GM12864 (cell line): Measurements from ENCODE around the gene TSGA10.

Source experiments
- DNase-seq: peaks from one replicate; pipeline ENCODE4 v3.0.0-alpha.2; 2011; ENCODE audit warnings: low read depth
- H3K4me3 ChIP-seq: 2 replicates; pipeline ENCODE4 v1.5.1; 2011; ENCODE audit warnings: mild to moderate bottlenecking, low read depth, low read length, control low read depth
- TF ChIP-seq, protein P1 (sequence below): IDR thresholded peaks from 2 replicates; pipeline ENCODE4 v1.5.1; 2011; ENCODE audit warnings: low read depth, mild to moderate bottlenecking, moderate library complexity, low read length, control low read depth, inconsistent platforms; ENCODE audit errors: missing control alignments

Gene TSGA10

DNA sequence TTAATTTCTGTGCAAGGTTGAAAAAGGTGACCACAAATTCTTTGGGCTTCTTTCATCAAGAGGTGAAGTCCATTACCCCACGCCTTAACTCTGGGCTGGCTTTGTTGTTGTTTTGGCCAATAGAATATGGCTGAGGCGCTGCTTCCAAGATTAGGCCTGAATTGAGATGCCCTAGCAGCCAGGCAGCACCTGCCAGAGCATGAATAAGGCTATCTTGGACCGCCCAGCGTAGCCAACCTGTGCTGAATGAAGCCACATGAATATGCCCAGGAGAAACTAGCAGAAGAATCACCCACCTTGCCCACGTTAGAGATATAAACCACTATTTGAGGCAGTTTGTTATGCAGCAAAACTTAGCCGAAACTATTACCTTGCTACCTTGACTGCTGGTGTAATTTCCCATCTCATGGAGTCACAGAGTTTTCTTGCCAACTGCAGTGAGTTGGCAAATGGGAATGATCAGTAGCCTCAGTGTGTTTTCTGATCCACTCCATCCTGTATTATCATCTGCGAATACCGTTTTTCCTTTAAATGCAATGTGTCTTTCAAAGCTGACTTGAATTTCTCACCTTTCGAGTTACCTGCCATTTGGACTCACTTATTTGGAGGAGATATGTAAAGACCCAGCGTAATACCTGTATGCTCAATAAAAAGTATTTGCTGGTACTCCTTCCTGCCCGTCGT, 679 bp downstream of the TSGA10 start:
- TF ChIP-seq, protein P1, sequence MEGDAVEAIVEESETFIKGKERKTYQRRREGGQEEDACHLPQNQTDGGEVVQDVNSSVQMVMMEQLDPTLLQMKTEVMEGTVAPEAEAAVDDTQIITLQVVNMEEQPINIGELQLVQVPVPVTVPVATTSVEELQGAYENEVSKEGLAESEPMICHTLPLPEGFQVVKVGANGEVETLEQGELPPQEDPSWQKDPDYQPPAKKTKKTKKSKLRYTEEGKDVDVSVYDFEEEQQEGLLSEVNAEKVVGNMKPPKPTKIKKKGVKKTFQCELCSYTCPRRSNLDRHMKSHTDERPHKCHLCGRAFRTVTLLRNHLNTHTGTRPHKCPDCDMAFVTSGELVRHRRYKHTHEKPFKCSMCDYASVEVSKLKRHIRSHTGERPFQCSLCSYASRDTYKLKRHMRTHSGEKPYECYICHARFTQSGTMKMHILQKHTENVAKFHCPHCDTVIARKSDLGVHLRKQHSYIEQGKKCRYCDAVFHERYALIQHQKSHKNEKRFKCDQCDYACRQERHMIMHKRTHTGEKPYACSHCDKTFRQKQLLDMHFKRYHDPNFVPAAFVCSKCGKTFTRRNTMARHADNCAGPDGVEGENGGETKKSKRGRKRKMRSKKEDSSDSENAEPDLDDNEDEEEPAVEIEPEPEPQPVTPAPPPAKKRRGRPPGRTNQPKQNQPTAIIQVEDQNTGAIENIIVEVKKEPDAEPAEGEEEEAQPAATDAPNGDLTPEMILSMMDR, result no peak
- peak overlapping the region; percentile 70 for H3K4me3 ChIP-seq
- no peak for DNase-seq

DNA sequence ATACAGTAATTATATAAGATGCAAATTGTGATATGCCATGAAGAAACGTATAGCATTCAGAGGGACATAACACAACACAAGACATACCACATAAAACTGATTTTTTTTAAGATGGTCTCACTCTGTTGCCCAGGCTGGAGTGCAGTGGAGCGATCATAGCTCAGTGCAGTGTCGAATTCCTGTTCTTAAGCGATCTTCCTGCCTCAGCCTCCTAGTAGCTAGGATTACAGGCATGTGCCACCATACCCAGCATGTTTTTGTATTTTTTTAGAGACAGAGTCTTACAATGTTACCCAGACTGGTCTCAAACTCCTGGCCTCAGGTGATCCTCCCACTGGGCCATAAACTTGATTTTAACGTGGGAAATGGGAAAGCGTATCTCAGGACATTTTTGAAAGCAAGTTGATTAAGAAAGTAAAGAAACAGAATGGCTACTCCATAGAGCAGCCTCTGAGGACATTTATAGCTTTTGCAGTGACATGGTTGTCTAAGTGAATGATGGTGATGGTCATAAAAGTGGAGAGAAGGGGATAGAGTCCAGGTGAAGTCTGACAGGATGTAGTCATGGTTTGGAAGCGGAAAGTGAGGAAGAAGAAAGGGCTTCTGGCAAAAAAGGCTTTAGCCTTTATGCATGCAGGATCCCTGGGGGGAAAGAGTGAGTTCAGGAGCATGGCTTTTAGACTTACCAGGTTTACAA, 2.4 kb downstream of the TSGA10 start:
- no peak overlapping the region for H3K4me3 ChIP-seq
- no peak for DNase-seq
- TF ChIP-seq, protein P1, result no peak

DNA sequence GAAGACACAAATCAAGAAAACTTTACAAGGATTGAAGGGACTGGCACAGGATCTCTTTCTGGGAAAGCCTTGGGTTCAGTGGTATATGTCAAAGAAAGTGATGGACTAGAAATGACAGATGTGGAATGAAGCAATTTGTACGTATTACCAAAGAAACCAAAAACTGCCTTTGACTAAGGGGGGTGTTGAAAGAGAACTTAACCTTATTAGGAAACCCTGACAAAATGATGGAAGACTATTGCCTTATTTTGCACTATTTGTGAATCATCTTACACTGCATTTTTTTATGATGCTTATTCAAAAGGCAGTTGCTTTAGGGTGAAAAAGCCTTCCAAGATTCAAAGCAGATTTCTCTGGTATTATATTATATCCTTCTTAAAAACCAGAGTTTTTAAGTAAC, 4.0 kb downstream of the TSGA10 start:
- no peak for DNase-seq
- H3K4me3 ChIP-seq, result no peak overlapping the region
- TF ChIP-seq, protein P1, result no peak

DNA sequence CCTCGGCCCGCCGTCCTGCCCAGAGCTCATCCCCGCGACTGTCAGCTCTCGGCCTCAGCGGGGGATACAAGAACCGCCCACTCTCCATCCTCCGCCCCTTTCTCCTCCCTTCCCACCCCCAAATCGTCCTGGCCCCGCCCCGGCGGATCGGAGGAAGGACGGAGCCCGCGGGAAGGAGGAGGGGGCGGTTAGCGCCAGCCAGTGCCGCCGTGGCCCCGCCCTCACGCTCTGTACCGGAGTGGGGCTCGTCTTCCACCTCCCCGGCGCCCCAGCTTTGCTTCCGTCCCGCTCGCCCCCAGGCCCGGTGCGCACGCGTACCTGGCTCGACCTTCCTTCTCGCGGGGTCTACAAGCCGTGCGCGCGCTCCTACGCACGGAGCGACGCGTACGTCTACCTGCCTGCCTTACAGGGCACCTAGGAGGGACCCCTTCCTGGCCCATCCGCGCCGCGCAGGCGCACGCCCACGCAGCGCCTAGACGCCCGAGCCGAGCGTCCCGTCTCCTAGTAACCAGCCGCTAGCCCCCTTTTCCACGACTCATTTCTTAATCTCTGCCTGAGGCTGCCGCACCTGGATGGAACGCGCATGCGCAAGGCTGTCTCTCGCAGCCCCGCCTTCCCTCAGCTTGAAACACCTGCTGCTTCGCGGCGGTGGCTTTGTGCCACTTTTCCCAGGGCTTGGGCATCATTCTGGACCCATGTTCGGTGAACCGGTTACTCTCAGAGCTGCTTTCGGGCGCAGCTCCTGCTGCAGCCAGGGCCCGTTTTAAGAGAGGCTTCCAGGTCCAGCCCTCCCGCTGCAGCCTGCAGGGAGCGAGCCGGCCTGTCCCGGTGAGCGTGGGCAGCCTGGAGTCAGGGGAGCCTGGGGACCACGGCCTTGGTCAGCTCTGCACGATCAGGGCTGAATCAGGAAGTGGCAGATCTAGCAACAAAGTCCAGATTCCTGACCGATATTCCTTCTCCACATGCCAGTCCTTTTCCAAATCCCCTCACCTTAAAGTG, 13.3 kb downstream of the TSGA10 start, which contains the start of gene C2orf15:
TSS of gene C2orf15 (plus strand) at position 598 of the 999 bp plus-strand sequence. CDS start 8,852 bp downstream, outside the sequence.
- DNase-seq, result peak; percentile 82
- TF ChIP-seq, protein P1, result no peak

DNA sequence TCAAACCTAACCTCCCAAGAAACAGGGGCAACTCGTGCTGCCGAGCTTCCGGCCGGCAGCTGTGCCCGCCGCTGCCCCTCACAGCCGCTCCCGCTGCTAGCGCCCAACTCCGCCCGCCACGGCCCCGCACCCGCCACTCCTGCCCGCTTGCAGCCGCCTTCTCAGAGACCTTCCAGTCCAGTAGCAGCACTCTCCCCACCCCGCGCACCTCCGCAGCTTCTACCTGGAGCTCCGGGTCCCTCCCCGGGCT, 14.0 kb downstream of the TSGA10 start:
- no peak for DNase-seq
- TF ChIP-seq, protein P1, result no peak
- peak overlapping the region; percentile 93 for H3K4me3 ChIP-seq

More for the DNA sequence above, 13.3 kb downstream of the TSGA10 start, which contains the start of gene C2orf15:
- H3K4me3 ChIP-seq, result peak within 1 kb of the TSS; percentile 93

DNA sequence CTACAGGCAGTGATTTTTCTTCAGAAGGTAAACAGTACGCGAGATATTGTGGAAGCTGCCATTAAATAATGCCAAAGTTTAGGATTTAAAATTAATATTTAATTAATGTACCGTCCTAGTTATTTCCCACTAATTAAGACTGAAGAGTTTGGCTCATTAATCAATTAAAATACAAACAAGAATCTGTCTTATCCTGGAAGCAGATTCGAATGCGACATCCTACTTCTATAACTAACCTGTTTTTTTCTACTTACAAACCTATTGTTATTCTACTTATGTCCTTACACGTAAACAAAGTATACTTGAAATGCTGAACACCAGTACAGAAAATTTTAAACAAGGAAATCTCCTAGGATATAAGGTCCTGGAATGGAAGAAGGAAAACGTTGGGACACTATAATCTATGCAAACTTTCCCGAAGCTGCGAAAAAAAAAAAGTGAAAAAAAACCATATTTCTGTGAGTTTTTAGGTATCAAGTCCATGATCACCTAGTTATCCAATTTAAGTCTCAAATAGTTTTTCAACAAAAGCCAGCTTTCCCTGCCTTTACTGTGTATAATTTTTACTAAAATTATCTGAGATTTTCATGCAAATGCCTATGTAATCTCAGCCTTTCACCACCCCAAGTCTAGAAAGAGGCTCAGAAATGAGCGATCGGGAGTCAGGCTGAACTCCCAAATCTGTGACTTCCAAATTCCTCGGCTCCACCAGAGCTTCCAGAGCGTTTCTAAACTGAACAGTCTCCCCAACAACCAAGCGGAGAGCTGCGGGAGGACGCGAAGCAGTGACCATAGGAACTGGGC, 14.5 kb downstream of the TSGA10 start:
- H3K4me3 ChIP-seq, result peak overlapping the region; percentile 93
- TF ChIP-seq, protein P1, result no peak
- no peak for DNase-seq
